IMR-90 (cell line): ENCODE measurements around the gene SEL1L3.

Experiments used
- CTCF ChIP-seq: conservative IDR thresholded peaks from 2 replicates; pipeline ENCODE4 v1.5.1; 2012; ENCODE audit warnings: mild to moderate bottlenecking, low read depth, low read length, improper control_type of control experiment
- POLR2A ChIP-seq: IDR thresholded peaks from 2 replicates; pipeline ENCODE4 v1.6.1; 2012; ENCODE audit warnings: mild to moderate bottlenecking, low read depth, low read length

- TF ChIP-seq POLR2A (no peak; the same call in 1 of the 2 replicates), CTCF (no peak)
Measured at GRCh38 chr4:25861951-25862410, 807 bp downstream of the SEL1L3 start.
